ENCODE measurements around the gene BCL6. TPM values are rescaled to one million over a fixed set of nuclear protein-coding genes. Genes with fewer than 3 reads are reported as not detected.
A peak's percentile ranks its signal among the peaks of the same experiment; 100 is the strongest.

The BCL6 gene
- total RNA-seq, 5 donors from 2014 or later (not counting 1 experiment from before 2014, with no cell fraction given), result 16.8 to 31.1 (median 27.7) TPM

- H3K9me3 ChIP-seq, result no peaks in the 10 kb centered on the region
- Mint-ChIP-seq H3K36me3 (no peaks in the 10 kb centered on the region), H3K27me3 (peaks cover 48 to 51% of the 10 kb centered on the region in 2 donors), H3K4me1 (peaks cover 0 to 2% (median 0%) of the 10 kb centered on the region in 3 donors), H3K9me3 (no peaks in the 10 kb centered on the region), H3K4me3 (no peak overlapping the region), H3K27ac (no peak overlapping the region)
- 47% methylated on average over 3 of the region's 5 CpGs for WGBS (ENCODE audit: insufficient coverage)
- H3K27ac ChIP-seq (ENCODE audit: low read length), result no peak overlapping the region
- no peak overlapping the region for H3K4me3 ChIP-seq (ENCODE audit: control insufficient read depth in 1 of 2, extremely low read depth in 1 of 2, low read length in 1 of 2)
- ChIA-PET CTCF (interaction anchor here (0.6 to 7.9 kb wide), 23 partner anchors 8 to 1825 kb away, joined by 3 to 198 read pairs (median 4); partner anchors contain the start of gene RTP4 (in 1 of the 2)), POLR2A (no interaction called here)
- H3K4me1 ChIP-seq (ENCODE audit: control insufficient read depth in 1 of 2, extremely low read depth in 1 of 2, insufficient read depth in 2 of 2, low read length in 2 of 2), result no peaks in the 10 kb centered on the region
- ATAC-seq (replicated peaks in 1 of 4) (no peak), DNase-seq (peak in 19 of 35 experiments; percentile 2 to 39 (median 11))
- H3K36me3 ChIP-seq (ENCODE audit: control insufficient read depth in 2 of 2, extremely low read depth in 1 of 2, insufficient read depth in 1 of 2, low read length in 1 of 2), result no peaks in the 10 kb centered on the region
- peaks cover under 1 to 12% of the 10 kb centered on the region in 2 experiments for H3K27me3 ChIP-seq (replicated peaks in 1 of 2; ENCODE audit: control insufficient read depth in 2 of 2, extremely low read depth in 1 of 2, insufficient read depth in 2 of 2, low read length in 1 of 2)
Measured at GRCh38 chr3:187678726-187679268, 66.5 kb downstream of the BCL6 start.

DNA sequence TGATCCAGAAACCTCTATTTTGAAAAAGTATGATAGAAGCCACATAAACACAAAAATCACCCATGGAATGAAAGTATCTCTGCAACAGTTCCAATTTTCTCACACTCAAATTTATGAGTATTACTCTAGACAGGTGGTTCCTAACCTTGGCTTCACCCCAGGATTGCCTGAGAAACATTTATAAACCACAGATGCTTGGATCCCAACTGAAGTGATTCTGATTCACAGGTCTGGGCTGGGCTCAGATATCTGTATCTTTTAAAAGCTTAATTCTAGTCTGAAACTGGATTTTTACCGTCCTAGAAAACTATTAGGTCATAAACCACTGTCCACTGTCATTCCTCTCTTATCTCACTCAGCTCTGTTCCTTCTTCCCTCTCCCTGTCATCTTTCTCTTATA, 67.7 kb downstream of the BCL6 start:
- H3K36me3 Mint-ChIP-seq, result no peaks in the 10 kb centered on the region
- ATAC-seq (replicated peaks in 1 of 4) (no peak), DNase-seq (no peak)
- H3K4me3 ChIP-seq (ENCODE audit: control insufficient read depth in 1 of 2, extremely low read depth in 1 of 2, low read length in 1 of 2), result no peak overlapping the region
- no peak overlapping the region for H3K27ac Mint-ChIP-seq
- peaks cover 44 to 55% of the 10 kb centered on the region in 2 donors for H3K27me3 Mint-ChIP-seq
- peaks cover 2 to 15% of the 10 kb centered on the region in 2 experiments for H3K27me3 ChIP-seq (replicated peaks in 1 of 2; ENCODE audit: control insufficient read depth in 2 of 2, extremely low read depth in 1 of 2, insufficient read depth in 2 of 2, low read length in 1 of 2)
- H3K36me3 ChIP-seq (ENCODE audit: control insufficient read depth in 2 of 2, extremely low read depth in 1 of 2, insufficient read depth in 1 of 2, low read length in 1 of 2), result no peaks in the 10 kb centered on the region
- no peak overlapping the region for H3K27ac ChIP-seq (ENCODE audit: low read length)
- no peaks in the 10 kb centered on the region for H3K4me1 ChIP-seq (ENCODE audit: control insufficient read depth in 1 of 2, extremely low read depth in 1 of 2, insufficient read depth in 2 of 2, low read length in 2 of 2)
- POLR2A ChIA-PET, result no interaction called here
- H3K9me3 Mint-ChIP-seq, result no peaks in the 10 kb centered on the region
- WGBS (ENCODE audit: insufficient coverage), result 0% methylated on average over 1 of the region's 1 CpG
- CTCF ChIA-PET, result interaction anchor here (0.7 to 7.9 kb wide), 5 partner anchors 358 to 1365 kb away, joined by 3 to 198 read pairs (median 5); no protein-coding TSS in a partner anchor
- H3K9me3 ChIP-seq, result no peaks in the 10 kb centered on the region
- H3K4me3 Mint-ChIP-seq, result no peak overlapping the region
- peaks cover 0 to 2% (median 0%) of the 10 kb centered on the region in 3 donors for H3K4me1 Mint-ChIP-seq

GRCh38 chr3:187673012-187673411, 72.3 kb downstream of the BCL6 start:
- H3K9me3 Mint-ChIP-seq, result peaks cover 0 to 4% (median 0%) of the 10 kb centered on the region in 3 donors
- H3K27ac Mint-ChIP-seq, result no peak overlapping the region
- H3K4me3 Mint-ChIP-seq, result no peak overlapping the region
- H3K27me3 ChIP-seq (replicated peaks in 1 of 2; ENCODE audit: control insufficient read depth in 2 of 2, extremely low read depth in 1 of 2, insufficient read depth in 2 of 2, low read length in 1 of 2), result peaks cover 8 to 16% of the 10 kb centered on the region in 2 experiments
- WGBS (ENCODE audit: insufficient coverage), result 75% methylated on average over 2 of the region's 3 CpGs
- no peak overlapping the region for H3K4me3 ChIP-seq (ENCODE audit: control insufficient read depth in 1 of 2, extremely low read depth in 1 of 2, low read length in 1 of 2)
- no peaks in the 10 kb centered on the region for H3K4me1 ChIP-seq (ENCODE audit: control insufficient read depth in 1 of 2, extremely low read depth in 1 of 2, insufficient read depth in 2 of 2, low read length in 2 of 2)
- no peaks in the 10 kb centered on the region for H3K4me1 Mint-ChIP-seq
- H3K27ac ChIP-seq (ENCODE audit: low read length), result no peak overlapping the region
- DNase-seq (no peak), ATAC-seq (replicated peaks in 1 of 4) (no peak)
- H3K27me3 Mint-ChIP-seq, result peaks cover 57 to 67% of the 10 kb centered on the region in 2 donors
- ChIA-PET CTCF (no interaction called here), POLR2A (no interaction called here)
- H3K36me3 ChIP-seq (ENCODE audit: control insufficient read depth in 2 of 2, extremely low read depth in 1 of 2, insufficient read depth in 1 of 2, low read length in 1 of 2), result no peaks in the 10 kb centered on the region
- no peaks in the 10 kb centered on the region for H3K9me3 ChIP-seq
- no peaks in the 10 kb centered on the region for H3K36me3 Mint-ChIP-seq

Other genes with a start within 250 kb of the BCL6 start
- gene SST, start 75.1 kb downstream of the BCL6 start, total RNA-seq, result not detected
- gene RTP2, start 42.9 kb downstream of the BCL6 start, total RNA-seq, result not detected